UCSD-AML1 (cell line): Measurements from ENCODE around the gene ATXN7L3.

ENCODE experiments used
- DNase-seq: peaks from one replicate; lab custom pipeline; 2025; ENCODE audit not compliant: unreplicated experiment; lab: John Stamatoyannopoulos, UW

The ATXN7L3 gene

GRCh38 chr17:44202756-44203155, 3.1 kb upstream of the ATXN7L3 start:
- no peak for DNase-seq

GRCh38 chr17:44200478-44201155, 933 bp upstream of the ATXN7L3 start:
- DNase-seq, result no peak

- peak; percentile 78 for DNase-seq
Measured at GRCh38 chr17:44198721-44199552, 747 bp downstream of the ATXN7L3 start.

GRCh38 chr17:44197980-44198720, 1.5 kb downstream of the ATXN7L3 start:
- DNase-seq, result peak; percentile 61

GRCh38 chr17:44197107-44197506, 2.6 kb downstream of the ATXN7L3 start:
- DNase-seq, result no peak

- DNase-seq, result no peak
Measured at GRCh38 chr17:44193326-44194084, 6.2 kb downstream of the ATXN7L3 start.

- DNase-seq, result no peak
Measured at GRCh38 chr17:44192750-44193149, 6.9 kb downstream of the ATXN7L3 start.

GRCh38 chr17:44191941-44192496, 7.7 kb downstream of the ATXN7L3 start:
- no peak for DNase-seq

GRCh38 chr17:44191369-44191768, 8.3 kb downstream of the ATXN7L3 start:
- DNase-seq, result no peak

GRCh38 chr17:44190481-44190880, 9.2 kb downstream of the ATXN7L3 start:
- no peak for DNase-seq

GRCh38 chr17:44188576-44189403, 10.9 kb downstream of the ATXN7L3 start:
- no peak for DNase-seq

- DNase-seq, result no peak
Measured at GRCh38 chr17:44187131-44187899, 12.4 kb downstream of the ATXN7L3 start.

GRCh38 chr17:44186307-44187130, 13.2 kb downstream of the ATXN7L3 start, which contains the start of gene TMUB2:
Gene TMUB2 (plus strand): TSS chr17:44186972. CDS start chr17:44187709, 737 bp downstream.
- DNase-seq, result peak; percentile 99

- no peak for DNase-seq
Measured at GRCh38 chr17:44184212-44184810, 15.4 kb downstream of the ATXN7L3 start.

GRCh38 chr17:44183024-44183423, 16.7 kb downstream of the ATXN7L3 start:
- no peak for DNase-seq

- no peak for DNase-seq
Measured at GRCh38 chr17:44178133-44178532, 21.6 kb downstream of the ATXN7L3 start.

GRCh38 chr17:44177640-44178039, 22.0 kb downstream of the ATXN7L3 start:
- DNase-seq, result no peak
